Natural killer cell (primary cell): ENCODE results near the gene FOXN3. TPM values are rescaled to one million over a fixed set of nuclear protein-coding genes. Genes with fewer than 3 reads are reported as not detected.

Experiments
- ATAC-seq, 3 donors: fragments of 150-1000 bp in 2 of 3; fragments of 200-7000 bp in 1 of 3; cut with Tn5 transposase; 1 replicate in 1 of 3; 2 replicates in 2 of 3; pipeline ENCODE4 v1.10.0; 2021; ENCODE audit warnings: mild to moderate bottlenecking in 2 of 3, moderate library complexity in 2 of 3
- DNase-seq, 2 donors: peaks; one replicate each; pipeline versions ENCODE4 v3.0.0 to v3.0.0-alpha.2; 2013 to 2021; ENCODE audit warnings: mixed read lengths in 1 of 2
- H3K27ac ChIP-seq: one replicate; pipeline ENCODE4 v1.5.1; 2013; ENCODE audit warnings: mild to moderate bottlenecking, low read length
- H3K27me3 ChIP-seq: one replicate; pipeline ENCODE4 v1.6.1; 2013; ENCODE audit warnings: low read length; ENCODE audit not compliant: control insufficient read depth, insufficient read depth
- H3K36me3 ChIP-seq: one replicate; pipeline ENCODE4 v1.6.1; 2013; ENCODE audit warnings: low read length; ENCODE audit not compliant: control insufficient read depth, insufficient read depth
- H3K4me1 ChIP-seq: one replicate; pipeline ENCODE4 v1.6.1; 2013; ENCODE audit warnings: low read length; ENCODE audit not compliant: control insufficient read depth, insufficient read depth
- H3K4me3 ChIP-seq: one replicate; pipeline ENCODE4 v1.5.1; 2013; ENCODE audit warnings: low read length
- H3K9me3 ChIP-seq: one replicate; pipeline ENCODE4 v1.6.1; 2013; ENCODE audit warnings: low read length; ENCODE audit not compliant: control insufficient read depth, insufficient read depth
- H3K27ac Mint-ChIP-seq, 2 donors: one replicate each; pipeline ENCODE4 v1.8.0; 2022; ENCODE audit warnings: mild to moderate bottlenecking in 2 of 2, mixed read lengths in 2 of 2, moderate library complexity in 1 of 2
- H3K27me3 Mint-ChIP-seq, 2 donors: one replicate each; pipeline ENCODE4 v1.8.0; 2022; ENCODE audit warnings: low read depth in 2 of 2, mixed read lengths in 2 of 2
- H3K36me3 Mint-ChIP-seq: one replicate; pipeline ENCODE4 v1.8.0; 2022; ENCODE audit warnings: mixed read lengths
- H3K4me1 Mint-ChIP-seq, 2 donors: one replicate each; pipeline ENCODE4 v1.8.0; 2022; ENCODE audit warnings: mixed read lengths in 2 of 2
- H3K4me3 Mint-ChIP-seq: one replicate; pipeline ENCODE4 v1.8.0; 2022; ENCODE audit warnings: mild to moderate bottlenecking, moderate library complexity, mixed read lengths
- H3K9me3 Mint-ChIP-seq, 2 donors: one replicate each; pipeline ENCODE4 v1.8.0; 2022; ENCODE audit warnings: mixed read lengths in 2 of 2
- WGBS: methylation state at CpG from one replicate; pipeline ENCODE4 v1.1.7; 2013; ENCODE audit warnings: missing lambda C conversion rate; ENCODE audit not compliant: insufficient coverage; 5-methylcytosine and 5-hydroxymethylcytosine counted together
- intact Hi-C: fragments of 100-400 bp; cut with micrococcal nuclease; formaldehyde crosslinking; loops from one replicate; pipeline ENCODE4 v1.14.2; 2022
- total RNA-seq, 4 donors: library from RNA; stranded (reverse); fragments of 120-200 nt in 1 of 4; gene quantifications; one replicate each; pipeline versions ENCODE4 v1.2.3 to v1.2.4, GENCODE V29; 2013 to 2022
- TF ChIP-seq, protein P1 (sequence below): fragments of 200-600 bp; IDR thresholded peaks from one replicate; pipeline ENCODE4 v1.8.0; 2022; ENCODE audit warnings: antibody characterized with exemption

Gene FOXN3
- total RNA-seq, 3 donors from 2014 or later (not counting 1 experiment from before 2014, with no cell fraction given), result 209 to 216 (median 209) TPM

DNA sequence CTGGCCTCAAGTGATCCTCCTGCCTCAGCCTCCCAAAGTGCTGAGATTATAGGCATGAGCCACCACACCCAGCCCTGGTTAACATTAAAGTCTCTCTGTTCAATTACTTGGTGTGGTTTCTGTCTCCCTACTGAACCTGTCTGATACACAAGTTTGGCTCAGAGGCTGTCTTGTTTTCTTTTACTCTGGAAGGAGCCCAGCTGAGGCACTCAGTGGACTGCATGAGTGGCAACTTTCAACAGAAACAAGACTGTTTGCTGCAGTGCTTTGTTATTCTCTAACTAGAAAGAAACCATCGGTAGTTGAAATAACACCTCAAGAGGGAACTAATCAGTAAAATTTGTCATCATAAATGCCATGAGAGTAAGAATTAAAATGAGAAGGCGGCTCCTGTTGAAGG lies 238.7 kb downstream of the FOXN3 start:
- H3K9me3 Mint-ChIP-seq, result no peaks in the 10 kb centered on the region
- H3K4me3 Mint-ChIP-seq, result no peak overlapping the region
- Histone ChIP-seq H3K9me3 (no peaks in the 10 kb centered on the region), H3K4me1 (peaks cover 6% of the 10 kb centered on the region), H3K4me3 (no peak overlapping the region), H3K27ac (no peak overlapping the region), H3K36me3 (peaks cover 17% of the 10 kb centered on the region), H3K27me3 (no peaks in the 10 kb centered on the region)
- H3K36me3 Mint-ChIP-seq, result peaks cover 7% of the 10 kb centered on the region
- WGBS, result 86% methylated on average over 2 of the region's 2 CpGs
- ATAC-seq (no peak), DNase-seq (no peak)
- peaks cover 38 to 41% of the 10 kb centered on the region in 2 donors for H3K4me1 Mint-ChIP-seq
- H3K27ac Mint-ChIP-seq, result peak overlapping the region; percentile 34 to 58
- TF ChIP-seq, protein P1, sequence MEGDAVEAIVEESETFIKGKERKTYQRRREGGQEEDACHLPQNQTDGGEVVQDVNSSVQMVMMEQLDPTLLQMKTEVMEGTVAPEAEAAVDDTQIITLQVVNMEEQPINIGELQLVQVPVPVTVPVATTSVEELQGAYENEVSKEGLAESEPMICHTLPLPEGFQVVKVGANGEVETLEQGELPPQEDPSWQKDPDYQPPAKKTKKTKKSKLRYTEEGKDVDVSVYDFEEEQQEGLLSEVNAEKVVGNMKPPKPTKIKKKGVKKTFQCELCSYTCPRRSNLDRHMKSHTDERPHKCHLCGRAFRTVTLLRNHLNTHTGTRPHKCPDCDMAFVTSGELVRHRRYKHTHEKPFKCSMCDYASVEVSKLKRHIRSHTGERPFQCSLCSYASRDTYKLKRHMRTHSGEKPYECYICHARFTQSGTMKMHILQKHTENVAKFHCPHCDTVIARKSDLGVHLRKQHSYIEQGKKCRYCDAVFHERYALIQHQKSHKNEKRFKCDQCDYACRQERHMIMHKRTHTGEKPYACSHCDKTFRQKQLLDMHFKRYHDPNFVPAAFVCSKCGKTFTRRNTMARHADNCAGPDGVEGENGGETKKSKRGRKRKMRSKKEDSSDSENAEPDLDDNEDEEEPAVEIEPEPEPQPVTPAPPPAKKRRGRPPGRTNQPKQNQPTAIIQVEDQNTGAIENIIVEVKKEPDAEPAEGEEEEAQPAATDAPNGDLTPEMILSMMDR, result no peak
- H3K27me3 Mint-ChIP-seq, result no peaks in the 10 kb centered on the region
- intact Hi-C loops, result loop anchor here (10.0 kb wide), 1 partner anchor 134 kb away; no protein-coding TSS in a partner anchor

DNA sequence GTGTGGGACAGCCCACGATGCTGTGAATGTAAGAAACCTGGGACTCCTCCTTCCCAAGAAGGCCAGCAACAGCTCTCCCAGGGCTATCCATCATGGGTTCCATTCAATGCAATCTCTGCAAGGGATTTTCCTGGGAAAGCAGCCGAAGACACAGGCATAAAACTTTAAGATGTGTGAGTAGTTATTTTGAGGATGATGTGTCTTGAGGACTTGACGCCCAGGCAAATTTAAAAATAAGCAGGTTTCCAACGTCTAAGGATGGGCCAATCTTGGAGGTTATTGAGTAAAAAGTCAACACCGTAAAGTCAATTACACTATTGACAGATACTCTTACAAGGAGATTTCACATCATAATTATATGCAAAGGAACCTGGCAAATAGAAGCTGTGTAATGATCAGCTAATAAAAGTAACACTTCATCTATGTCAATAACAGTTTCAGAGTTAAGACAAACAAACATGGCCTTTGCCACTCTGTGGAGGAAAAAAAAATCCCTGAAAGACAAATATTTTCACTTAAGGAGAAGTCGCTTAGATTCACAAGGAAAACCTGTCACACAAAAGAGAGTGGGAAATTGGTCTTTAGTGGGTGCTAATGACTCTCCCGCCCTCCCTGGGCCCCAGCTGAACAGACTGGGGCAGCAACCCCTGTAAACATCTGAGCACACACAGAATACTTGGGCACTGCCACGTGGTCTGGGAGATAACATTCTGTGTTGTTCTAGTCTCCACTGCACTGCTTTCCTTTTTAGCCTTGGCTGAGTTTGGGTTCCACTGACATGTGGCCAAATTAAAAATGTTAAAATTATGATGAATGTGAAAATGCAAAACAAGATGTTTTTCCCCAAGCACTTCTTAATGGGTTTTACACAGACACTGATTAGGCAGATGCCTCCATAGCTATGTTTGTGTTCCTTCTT lies 240.9 kb downstream of the FOXN3 start:
- peaks cover 21% of the 10 kb centered on the region for H3K36me3 ChIP-seq
- TF ChIP-seq, protein P1, result no peak
- no peak overlapping the region for H3K27ac ChIP-seq
- DNase-seq, result no peak
- no peak for ATAC-seq
- intact Hi-C loops, result loop anchor here (10.0 kb wide), 1 partner anchor 131 kb away; no protein-coding TSS in a partner anchor
- no peaks in the 10 kb centered on the region for H3K9me3 Mint-ChIP-seq
- H3K4me3 ChIP-seq, result no peak overlapping the region
- H3K4me1 ChIP-seq, result peaks cover 6% of the 10 kb centered on the region
- H3K9me3 ChIP-seq, result no peaks in the 10 kb centered on the region
- H3K27me3 Mint-ChIP-seq, result no peaks in the 10 kb centered on the region
- peaks cover 24 to 28% of the 10 kb centered on the region in 2 donors for H3K4me1 Mint-ChIP-seq
- 92% methylated on average over 8 of the region's 8 CpGs for WGBS
- no peaks in the 10 kb centered on the region for H3K27me3 ChIP-seq
- peaks cover 14% of the 10 kb centered on the region for H3K36me3 Mint-ChIP-seq
- H3K4me3 Mint-ChIP-seq, result no peak overlapping the region
- H3K27ac Mint-ChIP-seq, result no peak overlapping the region

DNA sequence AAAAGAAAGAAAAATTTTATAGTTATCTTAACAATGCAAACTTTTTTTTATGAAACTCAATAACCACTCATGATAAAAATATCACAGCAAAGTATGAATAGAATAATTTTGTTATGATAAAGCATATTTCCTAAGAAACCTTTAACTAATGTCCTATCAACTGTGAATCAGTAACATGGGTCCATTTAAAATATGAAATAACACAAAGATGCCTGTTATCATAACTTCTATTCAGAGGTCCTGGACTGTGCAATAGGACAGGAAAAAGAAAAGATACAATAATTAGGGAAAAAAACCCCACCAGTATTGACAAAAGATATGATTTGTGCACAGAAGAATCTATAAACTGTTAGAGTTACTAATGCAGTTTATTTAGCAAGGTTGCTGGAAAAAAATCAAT lies 245.4 kb downstream of the FOXN3 start:
- intact Hi-C loops, result loop anchor here (10.0 kb wide), 1 partner anchor 127 kb away; no protein-coding TSS in a partner anchor
- peaks cover 7 to 9% of the 10 kb centered on the region in 2 donors for H3K4me1 Mint-ChIP-seq
- H3K4me3 ChIP-seq, result no peak overlapping the region

More for the DNA sequence above, 245.4 kb downstream of the FOXN3 start:
- ATAC-seq, result no peak
- Histone ChIP-seq H3K27me3 (no peaks in the 10 kb centered on the region), H3K4me1 (no peaks in the 10 kb centered on the region), H3K36me3 (peaks cover 15% of the 10 kb centered on the region), H3K9me3 (no peaks in the 10 kb centered on the region), H3K27ac (no peak overlapping the region)
- H3K9me3 Mint-ChIP-seq, result peaks cover 0 to 6% of the 10 kb centered on the region in 2 donors
- no peak for DNase-seq
- TF ChIP-seq, protein P1, result no peak
- no peaks in the 10 kb centered on the region for H3K27me3 Mint-ChIP-seq
- H3K4me3 Mint-ChIP-seq, result no peak overlapping the region
- H3K27ac Mint-ChIP-seq, result no peak overlapping the region
- H3K36me3 Mint-ChIP-seq, result peaks cover 24% of the 10 kb centered on the region
